ENCODE measurements around the gene PEX12.

- TF ChIP-seq CTCF (IDR thresholded peaks at IDR 0.05) (no peak), POLR2A (IDR thresholded peaks at IDR 0.05) (no peak)
Measured at GRCh38 chr17:35557353-35557752, 21.0 kb downstream of the PEX12 start.

All from Peyer's patch (tissue), 4 donors.